NCI-H2196 treated with DMSO at 0.1 percent for 48 hours (cell line): ENCODE results near the gene GPR27.

ENCODE experiments used
- DNase-seq: peaks from one replicate; lab custom pipeline; 2025; ENCODE audit not compliant: unreplicated experiment; lab: John Stamatoyannopoulos, UW

GPR27 gene

DNA sequence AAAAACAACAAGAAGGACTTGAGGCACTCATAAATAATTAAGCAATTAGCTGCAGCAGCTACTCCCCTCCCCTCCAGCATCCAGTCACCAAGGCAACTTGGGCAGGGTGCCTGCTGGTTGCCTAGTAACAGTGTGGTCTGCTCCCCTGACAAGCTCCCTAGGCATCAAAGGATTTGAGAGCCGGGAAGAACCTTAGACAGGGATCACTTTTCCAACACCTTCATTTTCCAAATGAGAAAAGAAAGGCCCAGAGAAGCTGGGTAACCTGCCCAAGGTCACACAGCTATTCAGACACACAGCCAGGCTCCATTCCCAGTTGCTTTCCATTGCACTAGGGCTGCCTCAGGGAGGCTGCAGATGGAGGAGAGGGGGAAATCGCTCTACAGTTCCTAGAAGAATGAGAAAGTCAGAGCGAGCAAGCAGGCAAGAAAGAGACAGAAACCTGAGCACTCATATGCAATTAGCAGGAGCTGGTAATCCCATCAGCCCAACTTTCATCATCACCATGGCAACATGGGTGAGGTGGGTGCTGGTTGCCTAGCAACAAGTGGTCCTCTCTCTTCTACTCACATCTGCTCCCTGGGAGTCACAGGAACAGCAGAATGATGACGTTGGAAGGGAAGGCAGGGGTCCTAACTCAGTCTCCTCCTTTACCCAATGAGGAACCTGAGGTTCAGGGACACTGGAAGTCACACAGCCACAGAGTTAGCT, 24.9 kb upstream of the GPR27 start:
- DNase-seq: no peak

DNA sequence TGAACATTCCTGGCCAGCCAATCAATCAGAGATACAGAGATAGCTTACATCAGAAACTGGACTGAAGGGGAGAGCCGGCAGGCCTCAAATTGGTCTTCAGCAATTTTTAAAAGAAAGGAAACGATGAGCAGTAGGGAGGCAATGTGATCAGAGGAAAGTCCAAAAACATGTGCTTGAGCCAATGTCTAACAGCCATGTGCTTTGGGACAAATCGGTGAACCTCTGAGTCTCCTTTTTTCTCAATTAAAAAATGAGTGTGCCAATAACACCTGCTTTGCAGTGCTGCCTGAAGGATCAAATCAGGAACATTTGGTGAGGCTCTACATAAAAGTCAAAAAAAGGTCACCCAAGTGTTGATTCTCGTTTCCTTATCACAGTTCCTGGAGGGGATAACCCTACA, 21.0 kb upstream of the GPR27 start:
- DNase-seq: no peak

DNA sequence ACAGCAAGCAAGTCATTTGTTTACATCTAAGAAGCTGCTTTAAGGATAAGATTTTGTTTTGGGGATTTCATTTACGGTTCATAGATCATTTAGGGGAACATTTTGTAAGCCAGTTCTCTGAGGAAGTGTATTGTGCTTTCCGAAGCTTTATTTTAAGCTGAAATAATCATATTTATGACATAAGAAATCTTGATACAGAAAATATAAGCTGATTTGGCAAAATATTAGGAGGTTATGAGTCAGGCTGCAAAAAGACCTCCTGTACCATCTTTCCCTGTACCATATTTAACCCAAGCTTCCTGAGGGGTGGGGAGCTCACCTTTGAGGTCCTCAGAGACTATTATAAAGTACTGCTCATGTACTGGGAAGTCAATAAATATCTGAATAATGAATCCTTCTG, 20.3 kb upstream of the GPR27 start:
- no peak for DNase-seq

DNA sequence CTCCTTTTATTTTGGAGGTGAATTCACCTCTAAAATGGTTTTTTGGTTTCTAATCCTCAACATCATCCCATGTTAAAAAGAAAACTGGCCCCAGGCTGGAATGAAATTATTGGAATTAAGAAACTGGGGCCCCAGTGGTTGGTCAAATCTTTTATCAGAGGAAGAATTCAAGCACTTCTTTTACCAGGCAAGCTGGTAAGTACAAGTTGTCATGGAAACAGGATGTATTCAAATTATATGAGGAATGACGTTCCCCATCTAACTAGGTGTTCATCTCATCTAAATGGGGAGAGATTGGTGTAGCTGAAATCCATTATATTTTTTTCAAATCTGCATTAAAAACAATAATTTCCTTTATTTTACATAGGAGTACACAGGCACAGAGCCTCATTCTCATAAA, 18.8 kb upstream of the GPR27 start:
- DNase-seq: no peak

DNA sequence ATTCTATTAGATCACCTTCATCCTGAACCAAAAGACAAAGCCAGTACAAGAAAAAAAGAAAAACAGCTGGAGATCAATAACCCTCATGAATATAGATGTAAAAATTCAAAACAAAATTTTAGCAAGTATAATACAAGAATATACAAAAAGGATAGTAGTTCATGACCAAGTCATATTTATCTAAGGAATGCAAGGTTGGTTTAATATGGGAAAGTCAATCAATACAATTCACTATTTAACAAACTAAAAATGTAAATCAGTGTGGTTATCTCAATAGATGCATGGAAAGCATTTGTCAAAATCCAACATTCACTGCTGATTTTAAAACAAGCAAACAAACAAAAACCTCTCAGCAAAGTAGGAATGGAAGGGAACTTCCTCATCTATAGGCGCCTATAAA, 11.0 kb upstream of the GPR27 start:
- DNase-seq: no peak

DNA sequence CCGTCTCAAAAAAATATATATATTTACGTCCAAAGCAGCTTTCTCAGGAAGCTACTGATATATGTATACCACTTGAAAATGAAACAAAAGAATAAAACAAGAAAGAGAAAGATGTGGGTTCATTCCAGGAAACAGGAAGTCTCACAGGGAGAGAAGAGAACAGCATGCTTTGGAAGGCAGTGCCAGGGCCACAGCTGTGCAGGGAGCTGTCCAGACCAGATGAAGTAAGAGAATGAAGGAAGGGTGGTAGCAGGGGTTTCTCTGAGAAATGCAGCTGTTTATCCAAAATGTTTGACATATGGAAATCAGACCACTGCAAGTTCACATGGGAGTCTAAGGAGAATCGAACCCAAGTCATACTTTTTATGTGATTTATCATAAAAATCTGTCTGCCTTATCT, 8.9 kb upstream of the GPR27 start:
- no peak for DNase-seq

DNA sequence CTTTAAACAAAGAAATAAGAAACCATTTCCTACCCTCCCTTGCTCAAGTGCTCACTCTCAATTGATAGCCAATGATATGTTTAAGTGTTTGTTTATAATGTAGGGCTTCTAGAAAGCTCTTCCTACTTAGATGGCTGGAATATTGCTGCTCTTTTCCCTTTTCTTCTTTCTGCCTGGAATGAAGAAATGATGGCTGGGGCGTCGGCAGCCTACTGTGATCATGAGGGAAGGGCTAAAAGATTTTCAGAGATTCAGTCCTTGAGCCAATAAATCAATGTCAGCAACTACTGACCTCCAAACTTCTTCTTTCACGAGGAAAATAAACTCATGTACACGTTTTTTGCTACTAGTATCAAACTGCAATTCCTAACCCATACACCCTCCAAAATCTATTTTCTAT, 2.1 kb upstream of the GPR27 start:
- no peak for DNase-seq

DNA sequence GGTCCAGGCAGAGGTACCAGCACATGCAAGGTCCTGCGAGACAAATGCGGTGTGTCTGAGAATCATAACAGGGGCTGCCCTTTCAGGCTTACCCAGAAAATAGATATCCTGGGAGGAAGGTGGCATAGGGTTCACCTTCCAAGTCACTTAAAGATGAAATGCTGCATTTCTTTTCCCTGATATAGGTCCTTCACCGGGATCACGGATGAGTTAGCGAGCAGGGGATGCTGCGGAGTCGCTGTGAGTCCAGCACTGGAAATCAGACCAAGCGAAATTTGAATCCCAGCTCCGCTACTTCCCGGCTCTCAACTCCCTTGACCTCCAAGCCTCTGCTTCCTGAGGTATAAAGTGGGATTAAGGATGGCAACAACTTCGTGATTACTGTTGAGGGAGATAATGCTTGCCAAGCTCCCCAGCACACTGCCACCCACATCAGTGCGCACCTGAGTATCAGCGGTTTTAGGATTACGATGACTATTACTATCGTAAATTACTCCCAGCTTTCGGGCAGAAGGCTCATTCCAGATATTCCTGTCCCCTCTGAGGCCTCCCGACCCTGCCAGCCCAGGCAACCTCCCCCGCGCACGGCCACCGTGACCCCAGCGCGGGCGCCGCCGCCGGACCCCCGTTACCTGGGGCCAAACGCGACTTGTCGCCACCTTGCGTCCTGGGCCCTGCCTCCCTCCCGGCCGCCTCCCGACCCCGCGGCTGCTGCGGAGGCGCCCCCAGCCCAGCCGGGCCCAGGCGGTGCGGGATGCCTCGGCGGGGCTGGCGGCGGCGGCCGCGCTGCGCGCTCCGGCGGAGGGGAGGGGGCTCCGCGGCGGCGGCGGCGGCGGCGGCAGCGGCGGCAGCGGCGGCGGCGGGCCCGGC, 589 bp upstream of the GPR27 start:
- DNase-seq: no peak

DNA sequence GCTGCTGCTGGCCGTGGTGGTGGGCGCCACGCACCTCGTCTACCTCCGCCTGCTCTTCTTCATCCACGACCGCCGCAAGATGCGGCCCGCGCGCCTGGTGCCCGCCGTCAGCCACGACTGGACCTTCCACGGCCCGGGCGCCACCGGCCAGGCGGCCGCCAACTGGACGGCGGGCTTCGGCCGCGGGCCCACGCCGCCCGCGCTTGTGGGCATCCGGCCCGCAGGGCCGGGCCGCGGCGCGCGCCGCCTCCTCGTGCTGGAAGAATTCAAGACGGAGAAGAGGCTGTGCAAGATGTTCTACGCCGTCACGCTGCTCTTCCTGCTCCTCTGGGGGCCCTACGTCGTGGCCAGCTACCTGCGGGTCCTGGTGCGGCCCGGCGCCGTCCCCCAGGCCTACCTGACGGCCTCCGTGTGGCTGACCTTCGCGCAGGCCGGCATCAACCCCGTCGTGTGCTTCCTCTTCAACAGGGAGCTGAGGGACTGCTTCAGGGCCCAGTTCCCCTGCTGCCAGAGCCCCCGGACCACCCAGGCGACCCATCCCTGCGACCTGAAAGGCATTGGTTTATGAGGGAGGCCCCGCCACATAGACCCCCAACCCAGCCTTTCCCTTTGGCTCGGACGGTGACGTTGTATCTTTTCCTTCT, 1.1 kb downstream of the GPR27 start:
- no peak for DNase-seq

DNA sequence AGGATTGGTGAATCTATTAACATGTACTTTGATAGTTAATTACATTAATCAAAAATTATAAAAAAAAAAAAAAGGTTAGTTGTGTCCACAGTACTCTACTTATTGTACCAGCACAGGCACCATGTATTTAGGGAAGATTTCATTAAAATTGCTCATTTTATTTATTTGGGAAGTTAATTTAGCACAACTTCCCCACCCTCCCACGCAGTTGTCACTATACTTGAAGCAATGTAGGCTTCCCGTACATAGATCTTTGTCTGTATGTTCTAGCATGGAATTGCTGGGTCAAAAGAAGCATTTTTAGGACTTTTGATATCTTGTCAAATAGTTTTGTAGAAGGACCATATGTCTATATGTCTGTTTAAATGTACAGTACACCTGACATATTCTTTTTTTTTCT, 4.4 kb downstream of the GPR27 start:
- no peak for DNase-seq

DNA sequence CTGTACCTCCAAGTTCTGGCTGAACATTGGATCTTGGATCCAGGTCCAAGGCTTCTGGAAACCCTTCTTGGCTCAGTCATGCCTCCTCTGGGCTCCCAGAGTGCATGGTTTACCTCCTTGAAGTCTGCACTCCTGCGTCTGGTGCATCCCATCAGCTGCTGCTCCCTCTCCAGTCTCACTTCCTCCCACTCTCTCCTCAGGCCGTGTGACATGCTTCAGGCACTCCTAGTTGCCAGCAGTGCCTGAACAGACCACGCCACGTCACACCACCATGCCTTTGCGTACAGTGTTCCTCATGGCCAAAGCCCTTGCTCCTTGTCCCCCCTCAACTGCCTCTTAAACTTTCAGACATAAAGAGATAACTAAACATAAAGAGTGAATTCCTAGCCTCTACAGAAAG, 5.7 kb downstream of the GPR27 start:
- no peak for DNase-seq

DNA sequence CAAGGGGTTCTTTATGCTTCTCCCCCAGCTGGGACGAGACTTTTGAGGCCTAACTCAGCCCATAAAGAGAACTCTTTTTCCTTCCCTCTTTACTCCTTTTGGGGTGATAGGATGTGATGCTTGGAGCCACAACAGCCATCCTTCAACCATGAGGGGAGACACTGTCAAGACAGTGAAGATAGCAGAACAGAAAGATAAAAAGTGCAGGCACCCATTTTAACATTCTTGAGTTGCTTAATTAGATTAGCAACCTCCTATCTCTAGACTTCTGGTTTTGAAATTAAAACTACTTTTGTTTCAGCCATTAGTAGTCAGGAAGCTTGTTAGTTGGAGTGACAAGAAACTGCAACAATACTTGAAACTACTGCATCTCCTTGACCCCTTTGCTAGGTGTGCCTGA, 6.5 kb downstream of the GPR27 start:
- no peak for DNase-seq

DNA sequence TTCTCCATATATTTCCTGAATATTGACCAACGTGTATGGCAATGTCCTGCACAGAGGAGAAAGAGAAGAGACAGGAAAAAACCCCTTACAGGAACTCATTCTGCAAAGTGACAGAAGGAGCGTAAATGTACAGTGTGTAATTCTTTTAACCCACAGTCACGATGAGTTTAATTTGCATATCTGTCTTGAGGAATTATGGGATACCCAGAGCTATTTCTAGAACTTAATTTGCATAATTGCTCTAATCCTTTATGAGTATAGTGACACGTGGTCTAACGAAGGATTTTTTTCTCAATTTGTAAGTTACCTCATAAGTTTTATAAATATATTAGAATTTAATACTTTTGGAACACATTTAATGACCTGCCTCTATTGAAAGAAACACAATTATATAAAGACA, 9.8 kb downstream of the GPR27 start:
- no peak for DNase-seq

DNA sequence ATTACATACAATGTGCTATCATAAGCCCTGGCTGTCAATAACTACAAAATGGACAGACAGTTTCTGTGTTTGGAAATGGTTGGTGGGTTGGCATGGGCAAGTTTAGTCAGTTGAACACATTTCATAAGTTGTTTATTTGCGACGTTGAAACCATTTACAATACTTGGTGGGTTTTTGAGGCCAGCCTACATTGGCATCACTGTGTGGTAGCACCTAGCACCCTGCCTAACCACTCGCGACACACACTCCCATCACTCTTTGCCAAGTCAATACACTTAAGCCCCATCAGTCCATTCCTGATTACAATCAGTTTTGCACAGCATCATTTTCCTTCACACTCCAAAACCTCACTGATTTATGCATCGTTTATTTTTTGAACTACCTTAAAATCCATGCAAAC, 17.5 kb downstream of the GPR27 start:
- DNase-seq: no peak

DNA sequence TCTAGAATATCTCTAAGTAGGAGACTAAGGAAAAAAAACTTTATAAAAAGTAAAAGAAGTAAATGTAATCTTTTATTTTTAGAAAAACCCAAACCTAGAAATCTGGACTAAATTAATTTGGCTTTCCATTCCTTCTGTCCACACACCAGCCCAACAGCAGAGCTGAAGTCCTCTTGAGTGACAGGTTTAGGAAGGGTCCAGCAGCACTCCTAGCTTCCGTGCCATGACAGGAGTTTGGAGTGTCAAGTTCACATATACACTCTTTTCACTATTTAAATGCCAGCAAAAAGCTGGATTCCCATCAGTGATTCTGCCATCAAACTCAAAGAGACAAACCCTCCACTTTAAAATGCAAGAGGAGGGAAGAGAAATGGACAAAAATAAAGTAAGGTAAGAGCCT, 18.2 kb downstream of the GPR27 start:
- no peak for DNase-seq

DNA sequence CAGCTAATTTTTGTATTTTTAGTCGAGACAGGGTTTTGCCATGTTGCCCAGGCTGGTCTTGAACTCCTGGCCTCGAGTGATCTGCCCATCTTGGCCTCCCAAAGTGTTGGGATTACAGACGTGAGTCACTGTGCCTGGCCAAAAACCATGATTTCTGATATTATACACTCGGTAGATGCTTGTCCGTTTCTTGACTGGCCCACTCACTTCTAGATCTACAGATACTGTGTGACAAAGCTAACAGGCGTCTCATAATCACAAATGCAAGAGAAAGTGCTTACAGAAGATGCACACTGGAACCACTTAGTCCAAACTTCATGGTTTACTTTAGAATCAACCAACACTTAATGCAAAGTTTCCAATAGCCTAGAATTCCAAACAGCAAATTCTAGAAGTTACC, 22.9 kb downstream of the GPR27 start:
- no peak for DNase-seq

DNA sequence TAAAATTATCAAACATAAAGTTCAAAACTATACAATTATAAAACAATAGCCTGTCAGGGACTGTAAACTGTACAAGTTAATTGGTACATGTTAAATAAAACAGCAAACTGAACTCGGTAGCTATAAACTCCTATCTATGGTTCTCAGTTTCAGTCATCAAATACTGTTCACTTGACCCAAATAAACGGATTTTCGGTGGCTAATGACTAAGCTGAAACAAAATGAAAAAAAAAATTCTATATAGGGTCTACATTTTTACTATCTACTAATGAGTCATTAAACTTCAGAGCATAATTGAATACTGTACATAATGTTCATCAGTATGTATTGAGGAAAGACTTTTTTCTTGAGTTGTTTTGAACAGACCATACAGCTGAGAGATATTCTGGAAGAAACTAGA, 24.7 kb downstream of the GPR27 start:
- DNase-seq: no peak

DNA sequence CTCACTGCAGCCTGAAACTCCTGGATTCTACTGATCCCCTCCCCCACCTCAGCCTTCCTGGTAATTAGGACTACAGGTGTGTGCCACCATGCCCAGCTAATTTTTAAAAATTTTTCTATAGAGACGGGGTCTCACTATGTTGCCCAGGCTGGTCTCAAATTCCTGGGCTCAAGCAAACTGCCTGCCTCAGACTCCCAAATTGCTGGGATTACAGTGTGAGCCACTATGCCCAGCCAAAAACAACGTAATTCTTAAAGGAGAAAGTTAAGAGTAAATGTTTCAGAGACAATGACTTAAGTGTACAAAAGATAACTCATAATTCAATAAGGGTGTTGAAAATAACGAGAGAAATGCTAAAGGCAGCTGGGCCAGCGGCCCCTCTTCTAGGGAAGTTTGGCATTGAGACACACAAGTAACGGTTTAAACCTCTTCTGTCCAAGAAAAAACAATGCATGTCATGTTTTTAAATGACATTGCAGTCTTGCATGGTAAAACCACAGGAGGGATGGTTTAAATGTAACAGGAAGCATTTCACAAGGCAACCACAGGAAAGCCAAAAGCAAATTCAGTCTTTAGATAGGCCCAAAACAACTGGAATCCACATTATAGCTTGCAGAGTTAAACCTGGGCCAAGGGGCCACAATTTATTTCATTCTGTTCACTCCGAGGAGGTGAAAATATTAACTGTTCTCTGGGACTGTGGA, 26.2 kb downstream of the GPR27 start:
- no peak for DNase-seq

DNA sequence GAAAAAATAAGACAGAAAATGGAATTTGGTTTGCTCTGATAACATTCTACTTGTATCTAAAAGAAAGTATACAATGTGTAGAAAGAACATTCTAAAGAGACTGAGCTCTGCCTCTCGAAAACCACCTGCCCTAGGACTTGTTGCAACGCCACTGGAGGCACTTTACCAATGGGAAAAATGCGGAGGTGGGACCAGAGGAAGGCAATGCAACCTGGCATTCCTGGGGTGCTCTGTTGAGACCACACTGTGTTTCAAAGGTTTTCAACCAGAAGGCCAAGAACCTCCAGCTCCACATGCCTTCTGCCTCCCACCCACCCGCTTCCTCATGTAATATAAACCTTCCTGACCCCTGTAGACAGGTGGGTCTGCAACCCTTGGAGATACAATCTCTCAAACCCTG, 26.8 kb downstream of the GPR27 start:
- DNase-seq: no peak

DNA sequence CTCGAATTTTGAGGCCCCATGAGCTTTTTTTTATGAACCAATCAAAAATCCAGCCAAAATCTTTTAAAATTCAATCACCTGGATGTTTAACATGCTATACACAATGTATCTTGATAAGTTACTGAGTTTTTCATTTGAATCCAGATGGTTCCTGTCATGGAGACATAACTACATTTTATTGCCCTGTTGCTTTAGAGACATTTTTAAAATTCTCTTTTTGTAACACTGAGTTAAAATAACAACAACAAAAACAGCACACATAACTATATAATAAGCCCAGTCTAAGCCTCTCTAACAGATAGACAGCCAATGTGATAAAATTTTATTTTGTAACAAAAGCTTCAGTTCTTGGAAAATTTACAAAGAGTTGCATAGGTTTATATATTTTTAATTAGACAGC, 29.5 kb downstream of the GPR27 start:
- DNase-seq: no peak

DNA sequence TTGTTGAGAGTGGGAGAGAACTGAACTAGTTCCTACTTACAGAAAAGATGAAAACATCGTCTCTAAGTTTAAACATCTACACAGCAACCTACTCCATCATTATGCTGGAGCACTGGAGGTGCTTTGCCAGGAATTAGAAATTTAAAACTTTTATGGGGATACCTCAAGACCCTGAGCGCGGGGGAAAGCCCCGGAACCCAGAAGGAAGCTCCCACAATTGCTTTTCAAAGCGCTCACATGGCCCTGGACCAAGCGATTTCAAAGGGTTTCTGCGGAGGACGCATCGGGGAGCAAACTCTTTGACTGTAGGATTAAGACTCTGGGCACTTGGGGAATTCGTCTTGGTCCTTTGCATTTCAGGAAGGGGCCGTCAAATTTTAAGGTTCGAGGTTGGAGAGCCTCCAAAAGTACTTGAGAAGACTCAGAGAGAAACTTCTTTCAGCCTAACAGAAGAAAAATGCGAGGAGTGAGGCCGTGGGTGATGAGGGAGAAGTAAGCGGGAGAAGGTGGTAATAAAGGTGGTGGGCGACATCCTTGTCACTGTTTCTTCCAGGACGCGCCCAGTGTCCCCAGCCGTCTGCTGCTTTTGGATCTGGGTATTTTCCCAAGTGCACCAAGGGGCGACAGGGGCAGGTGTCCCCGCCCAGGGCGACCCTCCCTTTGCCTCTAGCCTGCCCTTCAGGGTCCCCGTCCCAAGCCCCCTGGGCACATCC, 30.7 kb downstream of the GPR27 start:
- DNase-seq: no peak
